A673 (cell line): ENCODE measurements around the gene COL3A1. TPM values are rescaled to one million over a fixed set of nuclear protein-coding genes. Genes with fewer than 3 reads are reported as not detected.

Source experiments
- BruUV-seq: library from RNA; stranded (reverse); fragments of 400-500 nt; replicated peaks from 2 replicates; lab custom pipeline; 2021; lab: Mats Ljungman, UMichigan
- CTCF ChIA-PET: fragments of 300-600 bp; sonication (Branson Sonifier 250); formaldehyde crosslinking; loops from one replicate; lab custom pipeline; 2022; ENCODE audit warnings: antibody characterized with exemption; lab: Charles Lee
- POLR2A ChIA-PET: fragments of 300-600 bp; sonication (Branson Sonifier 250); formaldehyde crosslinking; loops from one replicate; lab custom pipeline; 2022; ENCODE audit warnings: antibody characterized with exemption; ENCODE audit not compliant: low non-redundant PET; lab: Charles Lee
- DNase-seq: peaks from one replicate; pipeline ENCODE4 v3.0.0-alpha.2; 2015; ENCODE audit warnings: low spot score
- H3K27ac ChIP-seq: fragments of 200-600 bp; sonication (generic); 2 replicates; pipeline ENCODE4 v1.5.1; 2016; ENCODE audit warnings: mixed run types, low read depth, mild to moderate bottlenecking, mixed read lengths, antibody characterized with exemption, low read length; ENCODE audit not compliant: poor library complexity, severe bottlenecking
- H3K27me3 ChIP-seq: fragments of 200-600 bp; sonication (generic); replicated peaks from 2 replicates; pipeline ENCODE4 v1.6.1; 2017; ENCODE audit warnings: mixed run types, low read depth, mild to moderate bottlenecking, mixed read lengths, antibody characterized with exemption, low read length; ENCODE audit not compliant: insufficient read depth, poor library complexity
- H3K36me3 ChIP-seq: fragments of 200-600 bp; sonication (generic); 2 replicates; pipeline ENCODE4 v1.6.1; 2016; ENCODE audit warnings: mixed run types, mild to moderate bottlenecking, mixed read lengths, antibody characterized with exemption, low read length; ENCODE audit not compliant: insufficient read depth, poor library complexity, severe bottlenecking
- H3K4me1 ChIP-seq: fragments of 200-600 bp; sonication (generic); 2 replicates; pipeline ENCODE4 v1.6.1; 2017; ENCODE audit warnings: mixed run types, mild to moderate bottlenecking, mixed read lengths, antibody characterized with exemption, low read length; ENCODE audit not compliant: insufficient read depth, poor library complexity, severe bottlenecking
- H3K4me3 ChIP-seq: fragments of 200-600 bp; sonication (generic); 2 replicates; pipeline ENCODE4 v1.5.1; 2016; ENCODE audit warnings: low read depth, mixed run types, mild to moderate bottlenecking, mixed read lengths, low read length; ENCODE audit not compliant: poor library complexity, severe bottlenecking
- H3K9me3 ChIP-seq: fragments of 200-600 bp; sonication (generic); 2 replicates; pipeline ENCODE4 v1.6.1; 2016; ENCODE audit warnings: mixed run types, low read depth, mild to moderate bottlenecking, mixed read lengths, antibody characterized with exemption, low read length; ENCODE audit not compliant: poor library complexity, severe bottlenecking
- EZH2 ChIP-seq: fragments of 200-600 bp; sonication (generic); IDR thresholded peaks from 2 replicates; pipeline ENCODE4 v1.6.1; 2017; ENCODE audit warnings: borderline replicate concordance, low read depth, mild to moderate bottlenecking, mixed read lengths, antibody characterized with exemption, low read length; ENCODE audit not compliant: poor library complexity, severe bottlenecking
- intact Hi-C: fragments of 100-400 bp; cut with micrococcal nuclease; formaldehyde crosslinking; loops from one replicate; pipeline ENCODE4 v1.10.0; 2022; ENCODE audit not compliant: unreplicated experiment
- total RNA-seq: library from RNA; stranded (reverse); gene quantifications from 2 replicates; pipeline ENCODE4 v1.2.3, GENCODE V29; 2021
- TF ChIP-seq, protein P1 (sequence below): fragments of 300-800, 200-600 bp; sonication (generic); conservative IDR thresholded peaks from 2 replicates; pipeline ENCODE4 v1.5.1; 2017; ENCODE audit warnings: low read depth, mild to moderate bottlenecking, antibody characterized with exemption, low read length, moderate library complexity, mixed read lengths

Gene COL3A1
- total RNA-seq, 1 experiment from 2014 or later, result 12.6 TPM

GRCh38 chr2:189000221-189000620 is 26.0 kb downstream of the COL3A1 start:
- intact Hi-C loops, result loop anchor here (5.0 kb wide), 1 partner anchor 427 kb away; no protein-coding TSS in a partner anchor
- BruUV-seq, result no TSS peak
- no peak for TF ChIP-seq EZH2
- TF ChIP-seq, protein P1, sequence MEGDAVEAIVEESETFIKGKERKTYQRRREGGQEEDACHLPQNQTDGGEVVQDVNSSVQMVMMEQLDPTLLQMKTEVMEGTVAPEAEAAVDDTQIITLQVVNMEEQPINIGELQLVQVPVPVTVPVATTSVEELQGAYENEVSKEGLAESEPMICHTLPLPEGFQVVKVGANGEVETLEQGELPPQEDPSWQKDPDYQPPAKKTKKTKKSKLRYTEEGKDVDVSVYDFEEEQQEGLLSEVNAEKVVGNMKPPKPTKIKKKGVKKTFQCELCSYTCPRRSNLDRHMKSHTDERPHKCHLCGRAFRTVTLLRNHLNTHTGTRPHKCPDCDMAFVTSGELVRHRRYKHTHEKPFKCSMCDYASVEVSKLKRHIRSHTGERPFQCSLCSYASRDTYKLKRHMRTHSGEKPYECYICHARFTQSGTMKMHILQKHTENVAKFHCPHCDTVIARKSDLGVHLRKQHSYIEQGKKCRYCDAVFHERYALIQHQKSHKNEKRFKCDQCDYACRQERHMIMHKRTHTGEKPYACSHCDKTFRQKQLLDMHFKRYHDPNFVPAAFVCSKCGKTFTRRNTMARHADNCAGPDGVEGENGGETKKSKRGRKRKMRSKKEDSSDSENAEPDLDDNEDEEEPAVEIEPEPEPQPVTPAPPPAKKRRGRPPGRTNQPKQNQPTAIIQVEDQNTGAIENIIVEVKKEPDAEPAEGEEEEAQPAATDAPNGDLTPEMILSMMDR, result no peak
- peaks cover 26% of the 10 kb centered on the region for H3K4me1 ChIP-seq
- H3K36me3 ChIP-seq, result no peaks in the 10 kb centered on the region
- ChIA-PET CTCF (no interaction called here), POLR2A (no interaction called here)
- no peaks in the 10 kb centered on the region for H3K27me3 ChIP-seq
- no peak for DNase-seq
- H3K4me3 ChIP-seq, result no peak overlapping the region
- no peak overlapping the region for H3K27ac ChIP-seq
- no peaks in the 10 kb centered on the region for H3K9me3 ChIP-seq

DNA sequence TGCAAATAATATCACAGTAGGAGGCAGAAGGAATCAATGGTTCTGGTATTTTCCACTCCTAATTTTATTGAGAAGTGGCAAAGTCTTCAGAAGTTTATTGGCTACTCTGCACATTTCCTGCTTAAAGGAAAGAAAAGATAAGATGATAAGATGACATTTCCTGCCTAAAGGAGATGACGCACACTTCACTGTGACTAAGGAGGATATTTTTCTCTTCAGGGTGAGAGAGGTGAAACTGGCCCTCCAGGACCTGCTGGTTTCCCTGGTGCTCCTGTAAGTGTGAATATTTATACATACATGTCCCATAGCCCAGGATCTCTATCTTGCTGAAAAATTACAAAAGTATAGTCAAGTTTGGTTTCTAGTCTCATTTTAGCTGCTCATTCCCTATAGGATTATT is 27.9 kb downstream of the COL3A1 start:
- CTCF ChIA-PET, result no interaction called here
- POLR2A ChIA-PET, result interaction anchor here (0.6 kb wide), 1 partner anchor 612 kb away, joined by 3 read pairs; no protein-coding TSS in a partner anchor
- DNase-seq, result peak; percentile 89

DNA sequence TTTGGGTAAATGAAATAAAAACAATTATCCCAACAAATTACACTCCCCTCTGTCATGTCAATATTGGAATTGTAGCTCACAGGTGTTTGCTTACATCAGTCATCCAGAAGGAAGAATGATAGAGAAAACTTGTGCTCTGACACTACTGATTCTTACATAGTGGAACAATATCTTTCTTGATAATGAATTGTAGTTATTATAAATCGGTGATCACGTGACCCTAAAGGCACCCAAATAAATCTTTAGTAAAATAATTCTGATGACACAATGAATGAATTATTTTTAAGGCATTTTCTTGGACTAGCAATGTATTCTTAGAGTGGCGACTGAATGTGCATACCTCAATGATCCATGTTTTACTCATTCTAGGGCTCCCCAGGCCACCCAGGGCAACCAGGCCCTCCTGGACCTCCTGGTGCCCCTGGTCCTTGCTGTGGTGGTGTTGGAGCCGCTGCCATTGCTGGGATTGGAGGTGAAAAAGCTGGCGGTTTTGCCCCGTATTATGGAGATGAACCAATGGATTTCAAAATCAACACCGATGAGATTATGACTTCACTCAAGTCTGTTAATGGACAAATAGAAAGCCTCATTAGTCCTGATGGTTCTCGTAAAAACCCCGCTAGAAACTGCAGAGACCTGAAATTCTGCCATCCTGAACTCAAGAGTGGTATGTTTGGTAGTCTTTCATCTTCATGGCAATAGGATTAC is 34.5 kb downstream of the COL3A1 start:
- H3K36me3 ChIP-seq, result no peaks in the 10 kb centered on the region
- no peak for DNase-seq
- H3K27ac ChIP-seq, result no peak overlapping the region
- no peak for TF ChIP-seq EZH2
- TF ChIP-seq, protein P1, result no peak
- intact Hi-C loops, result no loop called here
- no peaks in the 10 kb centered on the region for H3K9me3 ChIP-seq
- H3K4me3 ChIP-seq, result no peak overlapping the region
- ChIA-PET CTCF (no interaction called here), POLR2A (no interaction called here)
- no peaks in the 10 kb centered on the region for H3K4me1 ChIP-seq
- H3K27me3 ChIP-seq, result no peaks in the 10 kb centered on the region
- BruUV-seq, result no TSS peak

More for the DNA sequence above, 27.9 kb downstream of the COL3A1 start:
- intact Hi-C loops, result loop anchor here (5.0 kb wide), 1 partner anchor 425 kb away; no protein-coding TSS in a partner anchor
- BruUV-seq, result no TSS peak
- Histone ChIP-seq H3K4me3 (no peak overlapping the region), H3K27me3 (no peaks in the 10 kb centered on the region), H3K4me1 (peaks cover 26% of the 10 kb centered on the region), H3K27ac (peak overlapping the region; percentile 55), H3K36me3 (no peaks in the 10 kb centered on the region), H3K9me3 (no peaks in the 10 kb centered on the region)
- TF ChIP-seq, protein P1, result no peak
- no peak for TF ChIP-seq EZH2
